Esophagus muscularis mucosa (tissue), 4 donors: Measurements from ENCODE around the gene SBK1.

Source experiments
- CTCF ChIP-seq, 3 experiments: fragments of 200-600 bp in 2 of 3; fragments of 450-650 bp in 1 of 3; sonication (generic) in 2 of 3; IDR thresholded peaks; one replicate each; pipeline ENCODE4 v1.5.1; 2017 to 2019; ENCODE audit warnings: antibody characterized with exemption in 3 of 3, mild to moderate bottlenecking in 2 of 3, moderate library complexity in 1 of 3
- EP300 ChIP-seq: sonication (generic); formaldehyde crosslinking; IDR thresholded peaks from one replicate; pipeline ENCODE4 v1.6.1; 2017; ENCODE audit warnings: antibody characterized with exemption
- POLR2A ChIP-seq: fragments of 450-650 bp; IDR thresholded peaks from one replicate; pipeline ENCODE4 v1.6.1; 2017; ENCODE audit warnings: antibody characterized with exemption, moderate library complexity, mild to moderate bottlenecking, low read depth
- POLR2AphosphoS5 ChIP-seq, 2 donors: sonication (generic); formaldehyde crosslinking; IDR thresholded peaks; one replicate each; pipeline ENCODE4 v1.6.1; 2017; ENCODE audit warnings: antibody characterized with exemption in 2 of 2

- no peak for TF ChIP-seq POLR2A
- TF ChIP-seq CTCF (IDR thresholded peaks at IDR 0.05), result no peak
- TF ChIP-seq EP300, result no peak
- TF ChIP-seq POLR2AphosphoS5 (IDR thresholded peaks at IDR 0.05), result no peak
Observed at GRCh38 chr16:28297308-28297707, 5.0 kb downstream of the SBK1 start.
